IPS-20b (cell line): Measurements from ENCODE around the gene EFS.
"Not testable (repeated sequence)": the region's sequence is repeated elsewhere in the genome, so short reads cannot be mapped to it uniquely, and the experiment has no call there.

Experiments used
- H3K27ac ChIP-seq: one replicate; pipeline ENCODE4 v1.5.1; 2013; ENCODE audit warnings: low read length
- H3K27me3 ChIP-seq: 2 replicates; pipeline ENCODE4 v1.6.1; 2013; ENCODE audit warnings: mild to moderate bottlenecking, low read length, inconsistent platforms; ENCODE audit not compliant: insufficient read depth
- H3K36me3 ChIP-seq: 2 replicates; pipeline ENCODE4 v1.6.1; 2013; ENCODE audit warnings: low read depth, mild to moderate bottlenecking, inconsistent platforms, low read length, moderate library complexity; ENCODE audit not compliant: insufficient read depth
- H3K4me1 ChIP-seq: 2 replicates; pipeline ENCODE4 v1.6.1; 2013; ENCODE audit warnings: mild to moderate bottlenecking, control low read depth, inconsistent platforms, low read length, moderate library complexity; ENCODE audit not compliant: insufficient read depth
- H3K4me3 ChIP-seq: 2 replicates; pipeline ENCODE4 v1.5.1; 2013; ENCODE audit warnings: mild to moderate bottlenecking, low read length, inconsistent platforms
- H3K9ac ChIP-seq: 2 replicates; pipeline ENCODE4 v1.6.1; 2013; ENCODE audit warnings: low read depth, mild to moderate bottlenecking, inconsistent platforms, low read length, moderate library complexity
- H3K9me3 ChIP-seq: 2 replicates; pipeline ENCODE4 v1.6.1; 2013; ENCODE audit warnings: mild to moderate bottlenecking, low read depth, low read length, inconsistent platforms; ENCODE audit not compliant: insufficient read depth

Gene EFS

DNA sequence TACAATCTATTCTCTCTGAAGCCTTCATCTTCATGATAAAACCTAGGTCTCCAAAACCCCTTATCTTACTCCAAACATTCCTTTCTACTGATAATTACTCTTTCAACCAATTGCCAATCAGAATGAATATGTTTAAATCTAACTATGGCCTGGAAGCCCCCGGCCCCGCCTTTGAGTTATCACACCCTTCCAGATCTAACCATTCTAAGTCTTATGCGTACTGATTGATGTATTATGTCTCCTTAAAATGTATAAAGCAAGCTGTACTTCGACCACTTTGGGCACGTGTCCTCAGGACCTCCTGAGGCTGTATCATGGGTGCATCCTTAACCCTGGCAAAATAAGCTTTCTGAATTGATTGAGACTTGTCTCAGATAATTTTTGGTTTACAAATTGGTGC is 29.3 kb downstream of the EFS start:
- Histone ChIP-seq H3K36me3 (no peaks in the 10 kb centered on the region), H3K4me1 (no peaks in the 10 kb centered on the region), H3K27ac (no peak overlapping the region), H3K9ac (no peak overlapping the region), H3K4me3 (no peak overlapping the region), H3K27me3 (no peaks in the 10 kb centered on the region), H3K9me3 (peaks cover 32% of the 10 kb centered on the region)

DNA sequence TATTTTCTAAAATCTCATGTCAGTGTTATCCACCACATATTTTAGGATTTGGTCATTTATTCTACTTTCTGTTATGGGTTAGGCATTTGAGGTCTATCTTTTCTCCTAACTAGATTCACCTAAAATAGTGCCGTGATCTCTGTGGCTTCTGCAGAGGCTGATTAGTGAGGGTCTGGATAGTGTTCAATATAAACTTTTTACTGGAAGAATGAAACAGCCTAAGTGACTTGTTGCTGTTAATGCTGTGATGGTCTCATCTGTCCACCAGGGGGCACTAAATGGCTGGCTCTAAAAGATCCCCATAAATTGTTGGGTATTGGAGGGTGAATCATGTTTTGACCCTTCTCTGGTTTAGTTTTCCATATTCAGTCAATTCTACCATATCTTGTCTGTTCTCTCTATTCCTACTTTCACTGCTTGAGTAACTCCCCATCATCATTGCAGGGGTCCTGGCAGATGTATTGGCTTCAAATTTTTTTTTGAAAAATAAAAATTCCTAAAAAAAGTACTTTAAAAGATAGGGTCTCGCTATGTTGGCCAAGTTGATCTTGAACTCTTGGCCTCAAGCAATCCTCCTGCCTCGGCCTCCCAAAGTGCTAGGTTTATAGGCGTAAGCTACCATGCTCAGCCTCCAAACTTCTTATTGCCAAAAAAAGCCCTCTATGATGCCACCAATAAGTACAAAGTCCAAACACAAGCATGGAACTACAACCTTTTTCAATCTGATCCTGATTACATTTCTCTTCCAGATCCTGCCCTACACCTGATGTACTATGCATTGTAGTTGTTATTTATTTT is 36.8 kb downstream of the EFS start:
- Histone ChIP-seq H3K36me3 (peaks cover 32% of the 10 kb centered on the region), H3K4me1 (peaks cover 1% of the 10 kb centered on the region; the same call in 1 of the 2 replicates), H3K4me3 (no peak overlapping the region), H3K27me3 (no peaks in the 10 kb centered on the region), H3K27ac (no peak overlapping the region), H3K9ac (no peak overlapping the region), H3K9me3 (no peaks in the 10 kb centered on the region)

DNA sequence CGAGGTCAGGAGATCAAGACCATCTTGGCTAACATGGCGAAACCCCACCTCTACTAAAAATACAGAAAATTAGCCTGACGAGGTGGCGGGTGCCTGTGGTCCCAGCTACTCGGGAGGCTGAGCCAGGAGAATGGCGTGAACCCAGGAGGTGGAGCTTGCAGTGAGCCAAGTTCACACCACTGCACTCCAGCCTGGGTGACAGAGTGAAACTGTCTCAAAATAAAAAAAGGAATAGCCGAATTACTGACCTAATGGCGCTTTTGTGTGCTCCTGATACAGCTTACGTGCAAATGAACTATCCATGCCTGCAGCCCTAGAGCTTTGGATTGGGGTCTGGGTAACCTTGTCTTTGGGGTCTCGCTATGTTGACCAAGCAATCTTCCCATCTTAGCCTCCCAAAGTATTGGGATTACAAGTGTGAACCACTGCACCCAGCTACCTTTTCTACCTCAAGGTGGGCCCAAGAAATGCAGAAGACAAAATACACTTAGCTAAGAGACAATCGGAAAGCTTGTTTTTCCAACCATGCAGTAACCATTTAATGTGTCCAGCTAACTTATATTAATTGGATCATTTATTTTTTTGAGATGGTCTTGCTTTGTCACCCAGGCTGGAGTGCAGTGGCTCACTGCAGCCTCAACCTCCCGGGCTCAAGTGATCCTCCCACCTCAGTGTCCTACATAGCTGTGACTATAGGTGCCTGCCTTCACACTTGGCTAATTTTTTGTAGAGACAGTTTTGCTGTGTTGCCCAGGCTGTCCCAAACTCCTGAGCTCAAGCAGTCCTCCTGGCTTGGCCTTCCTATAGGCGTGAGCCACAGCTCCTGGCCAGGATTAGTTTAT is 38.3 kb downstream of the EFS start:
- H3K27me3 ChIP-seq = no peaks in the 10 kb centered on the region
- H3K36me3 ChIP-seq = peaks cover 45% of the 10 kb centered on the region
- no peak overlapping the region for H3K9ac ChIP-seq
- no peak overlapping the region for H3K4me3 ChIP-seq
- no peak overlapping the region for H3K27ac ChIP-seq
- no peaks in the 10 kb centered on the region for H3K9me3 ChIP-seq
- peaks cover 7% of the 10 kb centered on the region; the same call in 1 of the 2 replicates for H3K4me1 ChIP-seq

DNA sequence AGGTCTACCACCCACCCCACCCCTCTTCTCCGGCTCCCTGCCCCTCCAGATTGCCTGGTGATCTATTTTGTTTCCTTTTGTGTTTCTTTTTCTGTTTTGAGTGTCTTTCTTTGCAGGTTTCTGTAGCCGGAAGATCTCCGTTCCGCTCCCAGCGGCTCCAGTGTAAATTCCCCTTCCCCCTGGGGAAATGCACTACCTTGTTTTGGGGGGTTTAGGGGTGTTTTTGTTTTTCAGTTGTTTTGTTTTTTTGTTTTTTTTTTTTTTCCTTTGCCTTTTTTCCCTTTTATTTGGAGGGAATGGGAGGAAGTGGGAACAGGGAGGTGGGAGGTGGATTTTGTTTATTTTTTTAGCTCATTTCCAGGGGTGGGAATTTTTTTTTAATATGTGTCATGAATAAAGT is 39.2 kb downstream of the EFS start:
- not testable (repeated sequence) for H3K4me3 ChIP-seq, H3K9ac ChIP-seq, H3K9me3 ChIP-seq, H3K27me3 ChIP-seq, H3K4me1 ChIP-seq, H3K27ac ChIP-seq
- H3K36me3 ChIP-seq = peaks cover 45% of the 10 kb centered on the region

DNA sequence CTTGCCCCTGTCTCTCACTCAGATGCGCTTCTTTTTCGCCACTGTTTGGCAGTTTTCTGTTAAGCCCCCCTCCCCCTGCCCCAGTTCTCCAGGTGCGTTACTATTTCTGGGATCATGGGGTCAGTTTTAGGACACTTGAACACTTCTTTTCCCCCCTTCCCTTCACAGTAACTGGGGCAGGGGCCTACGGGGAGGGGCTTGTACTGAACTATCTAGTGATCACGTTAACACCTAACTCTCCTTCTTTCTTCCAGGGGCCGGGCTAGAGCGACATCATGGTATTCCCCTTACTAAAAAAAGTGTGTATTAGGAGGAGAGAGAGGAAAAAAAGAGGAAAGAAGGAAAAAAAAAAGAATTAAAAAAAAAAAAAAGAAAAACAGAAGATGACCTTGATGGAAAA is 40.0 kb downstream of the EFS start:
- H3K27ac ChIP-seq = no peak overlapping the region

DNA sequence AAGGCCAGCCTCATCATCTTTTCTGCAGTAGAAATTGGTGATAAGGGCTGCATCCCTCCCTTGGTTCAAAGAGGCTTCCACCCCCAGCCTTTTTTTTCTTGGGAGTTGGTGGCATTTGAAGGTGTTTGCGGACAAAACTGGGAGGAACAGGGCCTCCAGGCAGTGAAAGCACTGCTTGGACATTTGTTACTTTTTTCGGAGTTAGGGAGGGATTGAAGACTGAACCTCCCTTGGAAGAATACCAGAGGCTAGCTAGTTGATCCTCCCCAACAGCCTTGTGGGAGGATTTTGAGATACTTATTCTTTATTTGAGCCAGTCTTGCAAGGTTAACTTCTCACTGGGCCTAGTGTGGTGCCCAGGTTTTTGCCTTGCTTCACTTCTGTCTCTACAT is 40.5 kb downstream of the EFS start:
- H3K36me3 ChIP-seq = peaks cover 45% of the 10 kb centered on the region
- H3K9me3 ChIP-seq = no peaks in the 10 kb centered on the region
- no peak overlapping the region for H3K27ac ChIP-seq
- no peak overlapping the region for H3K4me3 ChIP-seq
- H3K9ac ChIP-seq = no peak overlapping the region
- peaks cover 9% of the 10 kb centered on the region; the same call in 1 of the 2 replicates for H3K4me1 ChIP-seq
- H3K27me3 ChIP-seq = no peaks in the 10 kb centered on the region

More for the DNA sequence above, 40.0 kb downstream of the EFS start:
- Histone ChIP-seq H3K27me3 (no peaks in the 10 kb centered on the region), H3K9ac (no peak overlapping the region), H3K4me1 (peaks cover 9% of the 10 kb centered on the region; the same call in 1 of the 2 replicates), H3K36me3 (peaks cover 45% of the 10 kb centered on the region), H3K4me3 (no peak overlapping the region), H3K9me3 (no peaks in the 10 kb centered on the region)

DNA sequence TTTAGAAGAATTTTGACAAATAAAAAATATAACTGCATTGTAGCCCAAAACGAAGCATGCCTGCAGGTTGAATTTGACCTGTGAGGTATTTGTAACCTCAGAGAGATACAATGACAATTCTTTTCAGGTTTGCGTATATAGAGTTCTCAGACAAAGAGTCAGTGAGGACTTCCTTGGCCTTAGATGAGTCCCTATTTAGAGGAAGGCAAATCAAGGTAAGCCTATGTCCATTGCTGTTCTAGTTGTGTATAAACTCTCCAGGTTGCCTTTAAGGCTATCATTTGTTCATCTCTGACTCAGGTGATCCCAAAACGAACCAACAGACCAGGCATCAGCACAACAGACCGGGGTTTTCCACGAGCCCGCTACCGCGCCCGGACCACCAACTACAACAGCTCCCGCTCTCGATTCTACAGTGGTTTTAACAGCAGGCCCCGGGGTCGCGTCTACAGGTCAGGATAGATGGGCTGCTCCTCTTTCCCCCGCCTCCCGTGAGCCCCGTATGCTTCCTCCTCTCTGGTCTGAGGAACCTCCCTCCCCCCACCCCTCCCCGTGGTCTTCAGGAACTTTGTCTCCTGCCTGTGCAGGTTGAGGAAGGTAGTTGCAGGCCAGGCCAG is 41.0 kb downstream of the EFS start:
- H3K27me3 ChIP-seq = no peaks in the 10 kb centered on the region
- peaks cover 45% of the 10 kb centered on the region for H3K36me3 ChIP-seq
- H3K4me3 ChIP-seq = no peak overlapping the region
- no peak overlapping the region for H3K9ac ChIP-seq
- H3K9me3 ChIP-seq = no peaks in the 10 kb centered on the region
- H3K4me1 ChIP-seq = peaks cover 9% of the 10 kb centered on the region; the same call in 1 of the 2 replicates
- no peak overlapping the region for H3K27ac ChIP-seq

DNA sequence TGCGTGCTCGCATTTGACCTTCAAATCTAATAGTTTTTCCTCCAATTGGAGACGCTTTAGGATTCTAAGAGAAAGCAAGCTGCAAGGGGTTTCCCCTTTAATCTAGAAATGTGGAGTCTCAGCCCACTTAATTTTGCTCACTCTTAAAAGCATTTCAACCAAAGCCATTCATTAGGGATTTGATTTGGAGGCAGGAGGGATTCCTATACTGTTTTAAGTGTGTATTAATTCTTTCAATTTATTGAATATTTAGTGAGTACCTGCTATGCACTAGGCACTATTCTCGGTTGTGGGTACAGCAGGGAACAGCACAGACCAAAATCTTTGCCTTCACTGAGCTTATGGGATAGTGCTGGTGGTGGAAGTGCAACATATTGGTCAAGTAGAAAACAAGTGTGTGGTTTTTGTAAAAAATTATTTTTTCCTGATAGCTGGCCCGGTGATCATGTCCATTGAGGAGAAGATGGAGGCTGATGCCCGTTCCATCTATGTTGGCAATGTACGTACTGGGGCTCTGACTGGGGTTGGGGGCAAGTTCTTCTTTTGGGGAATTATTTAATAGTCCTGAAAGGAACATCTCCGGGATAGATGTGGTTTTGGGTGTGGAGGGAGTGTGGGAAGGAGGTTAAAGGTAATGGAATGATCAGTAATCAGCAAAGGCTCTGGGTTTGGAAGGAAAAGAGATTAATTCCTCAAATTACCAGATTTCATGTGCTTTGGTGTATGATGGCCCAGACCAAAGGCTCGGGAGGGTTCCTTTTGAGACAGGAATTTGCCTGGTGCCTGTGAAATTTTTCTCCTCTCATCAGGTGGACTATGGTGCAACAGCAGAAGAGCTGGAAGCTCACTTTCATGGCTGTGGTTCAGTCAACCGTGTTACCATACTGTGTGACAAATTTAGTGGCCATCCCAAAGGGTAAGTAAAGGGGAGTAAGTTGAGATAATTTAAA is 42.1 kb downstream of the EFS start:
- Histone ChIP-seq H3K9me3 (no peaks in the 10 kb centered on the region), H3K27me3 (no peaks in the 10 kb centered on the region), H3K4me3 (peak overlapping the region; percentile 97), H3K27ac (peak overlapping the region; percentile 96), H3K9ac (peak overlapping the region; percentile 99), H3K4me1 (peaks cover 9% of the 10 kb centered on the region; the same call in 1 of the 2 replicates), H3K36me3 (peaks cover 45% of the 10 kb centered on the region)

DNA sequence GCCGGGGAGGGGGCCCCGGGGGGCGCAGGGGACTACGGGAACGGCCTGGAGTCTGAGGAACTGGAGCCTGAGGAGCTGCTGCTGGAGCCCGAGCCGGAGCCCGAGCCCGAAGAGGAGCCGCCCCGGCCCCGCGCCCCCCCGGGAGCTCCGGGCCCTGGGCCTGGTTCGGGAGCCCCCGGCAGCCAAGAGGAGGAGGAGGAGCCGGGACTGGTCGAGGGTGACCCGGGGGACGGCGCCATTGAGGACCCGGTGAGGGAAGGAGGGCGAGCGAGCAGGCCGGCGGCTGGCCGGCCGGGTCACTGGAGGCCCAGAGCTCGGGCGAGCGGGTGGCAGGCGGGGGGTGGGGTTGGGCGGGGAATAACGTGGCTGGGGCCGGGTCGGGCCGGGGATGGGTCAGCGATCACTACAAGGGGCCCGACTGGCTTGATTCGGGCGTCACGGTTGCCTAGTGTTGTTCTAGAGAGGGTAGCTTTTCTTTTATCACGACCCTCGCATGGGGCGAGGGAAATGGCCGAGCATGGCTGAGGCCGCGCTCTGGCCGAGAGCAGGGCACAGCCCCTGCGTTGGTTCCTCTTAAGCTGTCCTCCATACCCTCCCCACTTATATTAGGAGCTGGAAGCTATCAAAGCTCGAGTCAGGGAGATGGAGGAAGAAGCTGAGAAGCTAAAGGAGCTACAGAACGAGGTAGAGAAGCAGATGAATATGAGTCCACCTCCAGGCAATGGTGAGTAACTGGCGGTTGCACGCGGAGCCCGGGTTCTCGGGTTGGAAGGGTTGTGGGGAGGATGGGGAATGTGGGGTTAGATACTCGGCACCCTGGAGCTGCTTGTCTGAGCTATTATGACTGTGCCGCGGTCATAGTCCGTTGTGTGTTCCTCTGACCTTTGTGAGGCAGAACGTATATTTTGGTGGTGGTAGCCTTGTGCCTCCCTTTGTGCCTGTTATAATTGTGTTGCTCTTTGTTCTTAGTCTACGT is 43.1 kb downstream of the EFS start:
- Histone ChIP-seq H3K27me3 (no peaks in the 10 kb centered on the region), H3K9ac (peak overlapping the region; percentile 99), H3K9me3 (no peaks in the 10 kb centered on the region), H3K36me3 (peaks cover 45% of the 10 kb centered on the region), H3K4me3 (peak overlapping the region; percentile 97), H3K4me1 (peaks cover 9% of the 10 kb centered on the region; the same call in 1 of the 2 replicates), H3K27ac (peak overlapping the region; percentile 96)
